Dedifferentiated amniotic fluid mesenchymal stem cell (primary cell): Measurements from ENCODE around the gene FAM193B.
"Not testable (repeated sequence)": the region's sequence is repeated elsewhere in the genome, so short reads cannot be mapped to it uniquely, and the experiment has no call there.

ENCODE experiments used
- DNase-seq: peaks from one replicate; pipeline ENCODE4 v3.0.0-alpha.2; 2016; ENCODE audit errors: extremely low spot score

The FAM193B gene

DNA sequence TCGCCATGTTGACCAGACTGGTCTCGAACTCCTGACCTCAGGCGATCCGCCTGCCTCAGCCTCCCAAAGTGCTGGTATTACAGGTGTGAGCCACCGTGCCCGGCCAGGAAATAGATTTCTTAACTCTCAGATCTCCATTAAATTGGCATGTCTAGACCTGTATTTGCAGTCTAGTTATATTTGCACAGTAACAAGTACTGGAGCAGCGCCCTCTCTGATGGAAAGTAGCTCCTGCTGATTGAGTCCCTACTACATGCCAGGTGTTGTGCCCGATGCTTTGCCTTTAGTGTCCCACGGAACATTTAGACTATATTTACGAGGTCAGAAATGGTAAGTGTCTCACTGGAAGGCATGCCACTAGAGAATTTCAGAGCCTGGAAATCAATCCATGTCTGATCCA lies 21.8 kb upstream of the FAM193B start:
- DNase-seq, result no peak

DNA sequence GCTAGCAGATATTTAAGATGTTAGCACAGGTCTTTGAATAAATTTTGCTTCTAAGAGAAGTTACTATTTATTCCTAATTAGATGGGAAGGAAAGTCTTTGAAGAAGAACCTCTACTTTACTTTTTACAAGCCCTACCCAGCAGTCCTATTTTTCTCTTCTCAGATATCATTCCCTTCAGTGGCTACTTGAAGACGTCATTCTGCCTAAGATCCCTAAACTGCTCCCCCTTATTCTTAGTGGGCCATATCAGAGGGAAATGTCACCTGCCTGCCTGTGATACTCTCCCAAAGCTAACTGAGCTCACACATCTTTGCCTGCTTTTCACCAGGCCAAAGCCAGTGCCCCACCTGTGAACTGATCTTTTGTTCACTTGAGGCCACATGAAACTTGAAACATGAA lies 21.1 kb upstream of the FAM193B start:
- DNase-seq, result no peak

DNA sequence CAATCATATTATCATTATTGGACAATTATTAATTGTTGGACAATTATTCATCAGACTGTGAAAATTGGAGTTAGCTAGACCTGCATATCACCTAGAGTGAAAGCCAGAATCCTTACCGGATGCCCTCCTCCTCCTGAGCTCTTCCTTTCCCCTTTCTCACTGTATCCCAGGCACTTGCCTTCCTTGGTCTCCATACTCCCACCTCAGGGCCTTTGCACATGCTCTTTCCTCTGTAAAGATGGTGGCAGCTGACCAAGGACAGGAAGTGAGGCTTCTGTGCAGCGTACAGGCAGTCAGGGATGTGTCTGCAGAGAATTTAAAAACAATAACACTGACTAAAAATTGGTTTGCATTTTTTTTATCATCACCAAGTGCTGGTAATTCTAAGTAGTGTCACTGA lies 15.5 kb upstream of the FAM193B start:
- DNase-seq, result no peak

DNA sequence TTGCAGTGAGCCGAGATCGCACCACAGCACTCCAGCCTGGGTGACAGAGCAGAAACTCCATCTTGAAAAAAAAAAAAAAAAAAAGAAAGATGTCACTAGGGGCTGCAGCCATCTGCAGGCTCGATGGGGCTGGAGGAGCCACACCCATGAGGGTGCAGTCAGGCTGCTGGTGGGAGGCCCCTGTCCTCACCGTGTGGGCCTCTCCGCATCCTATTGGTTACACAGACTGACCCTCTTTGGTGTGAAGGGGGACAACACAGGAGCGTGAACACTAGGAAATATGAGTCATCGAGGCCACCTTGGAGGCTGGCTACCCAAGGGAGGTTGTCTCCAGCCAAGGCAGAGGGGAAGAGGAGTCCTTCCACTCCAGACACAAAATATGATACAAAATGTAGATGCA lies 14.0 kb upstream of the FAM193B start:
- DNase-seq, result no peak

DNA sequence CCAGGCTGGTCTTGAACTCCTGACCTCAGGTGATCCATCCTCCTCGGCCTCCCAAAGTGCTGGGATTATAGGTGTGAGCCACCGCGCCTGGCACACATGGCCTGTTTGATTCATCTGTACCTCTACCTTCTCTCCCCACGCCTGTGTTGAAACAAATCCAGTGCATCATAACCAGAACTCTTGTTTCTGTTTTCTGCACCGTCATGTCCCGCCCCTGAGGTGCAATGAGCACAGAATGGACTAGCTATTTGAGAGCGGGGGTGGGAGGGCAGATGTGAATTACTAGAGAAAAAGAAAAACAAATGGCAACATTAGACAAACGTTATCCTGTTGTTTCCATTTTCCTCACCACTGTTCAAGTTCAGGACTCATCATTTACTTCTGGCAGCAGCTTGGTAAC lies 10.7 kb upstream of the FAM193B start:
- no peak for DNase-seq

DNA sequence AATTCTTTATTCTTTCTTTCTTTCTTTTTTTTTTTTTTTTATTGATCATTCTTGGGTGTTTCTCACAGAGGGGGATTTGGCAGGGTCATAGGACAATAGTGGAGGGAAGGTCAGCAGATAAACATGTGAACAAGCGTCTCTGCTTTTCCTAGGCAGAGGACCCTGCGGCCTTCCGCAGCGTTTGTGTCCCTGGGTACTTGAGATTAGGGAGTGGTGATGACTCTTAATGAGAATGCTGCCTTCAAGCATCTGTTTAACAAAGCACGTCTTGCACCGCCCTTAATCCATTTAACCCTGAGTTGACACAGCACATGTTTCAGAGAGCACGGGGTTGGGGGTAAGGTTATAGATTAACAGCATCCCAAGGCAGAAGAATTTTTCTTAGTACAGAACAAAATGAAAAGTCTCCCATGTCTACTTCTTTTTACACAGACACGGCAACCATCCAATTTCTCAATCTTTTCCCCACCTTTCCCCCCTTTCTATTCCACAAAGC lies 5.1 kb upstream of the FAM193B start:
- DNase-seq, result not testable (repeated sequence)

DNA sequence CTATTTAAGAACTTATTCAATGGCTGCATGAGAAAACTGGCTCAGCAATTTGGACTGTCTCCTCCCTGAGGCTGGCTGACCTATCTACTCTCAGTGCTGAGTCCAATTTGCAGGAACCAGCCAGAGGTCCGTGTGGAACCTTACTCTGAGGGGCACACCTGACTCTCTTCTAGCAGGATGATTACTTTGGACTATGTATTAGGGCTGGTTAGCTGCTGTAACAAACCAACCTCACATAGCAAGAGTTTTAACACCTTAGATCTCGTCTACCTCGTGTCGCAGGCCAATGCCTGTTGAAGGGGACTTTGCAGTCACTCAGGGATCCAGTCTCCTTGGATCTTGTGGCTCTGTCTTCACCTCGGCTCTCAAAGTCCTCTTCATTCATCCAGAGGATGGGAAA lies 3.4 kb upstream of the FAM193B start:
- DNase-seq, result no peak

DNA sequence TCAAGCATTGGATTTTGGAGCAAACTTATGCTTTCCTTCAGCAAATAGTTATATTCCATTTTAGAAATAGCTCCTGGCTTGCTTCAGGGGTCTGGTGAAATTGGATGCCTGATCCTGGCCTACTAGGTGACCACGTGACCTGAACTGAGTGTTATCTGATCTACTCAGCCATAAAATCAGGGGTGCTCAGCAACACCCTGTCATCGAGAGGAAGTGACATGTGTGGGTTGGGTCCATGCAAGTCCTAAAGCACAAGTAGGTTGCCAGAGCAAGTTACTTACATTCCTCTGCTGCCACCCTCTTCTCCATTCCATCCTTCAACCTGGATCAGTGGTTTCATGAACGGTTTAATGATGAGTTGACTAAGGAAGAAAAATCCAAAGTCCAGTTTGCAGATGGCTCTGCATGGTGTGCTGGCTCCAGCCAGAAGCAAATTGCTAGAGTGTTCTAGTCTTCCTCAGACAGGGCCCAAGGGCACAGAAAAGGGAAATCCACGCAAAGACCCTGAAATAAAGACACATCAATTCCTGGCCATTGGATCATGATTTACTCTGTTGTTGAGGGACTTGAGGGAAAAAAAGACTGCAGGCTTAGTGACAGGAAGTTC lies 2.8 kb upstream of the FAM193B start:
- no peak for DNase-seq

DNA sequence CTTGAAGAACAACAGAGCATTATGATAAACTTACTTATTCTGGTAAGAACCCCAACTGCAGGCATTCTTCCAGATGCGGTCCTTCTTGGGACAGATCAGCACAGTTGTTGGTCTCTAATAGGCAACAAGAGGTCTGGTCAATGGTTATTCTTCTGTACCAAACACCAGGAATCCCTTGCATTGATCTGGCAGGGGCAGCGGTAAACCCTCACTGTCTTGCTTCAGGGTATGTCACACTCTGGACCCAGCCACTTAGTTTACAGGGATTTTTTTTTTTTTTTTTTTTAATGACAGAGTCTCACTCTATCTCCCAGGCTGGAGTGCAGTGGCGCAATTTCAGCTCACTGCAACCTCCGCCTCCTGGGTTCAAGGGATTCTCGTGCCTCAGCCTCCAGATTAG lies 1.3 kb upstream of the FAM193B start:
- DNase-seq, result no peak

DNA sequence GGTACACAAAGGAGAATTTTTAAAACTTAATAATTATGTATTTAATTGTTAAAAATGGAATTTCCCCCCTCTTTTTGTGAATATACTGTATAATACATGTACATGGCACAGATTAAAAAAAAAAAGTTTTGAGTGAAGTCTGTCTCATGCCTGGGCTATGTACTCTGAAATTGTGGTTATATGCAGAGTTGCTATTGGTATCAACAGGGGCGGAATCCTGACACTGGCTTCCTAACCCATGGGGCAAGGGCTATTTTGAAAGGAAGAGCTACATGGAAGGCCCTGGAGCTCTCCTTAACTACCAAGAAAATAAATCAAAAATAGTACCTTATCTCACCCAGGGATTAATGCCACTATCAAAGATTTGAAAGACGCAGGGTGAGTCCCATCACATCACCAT lies 865 bp upstream of the FAM193B start:
- DNase-seq, result no peak

DNA sequence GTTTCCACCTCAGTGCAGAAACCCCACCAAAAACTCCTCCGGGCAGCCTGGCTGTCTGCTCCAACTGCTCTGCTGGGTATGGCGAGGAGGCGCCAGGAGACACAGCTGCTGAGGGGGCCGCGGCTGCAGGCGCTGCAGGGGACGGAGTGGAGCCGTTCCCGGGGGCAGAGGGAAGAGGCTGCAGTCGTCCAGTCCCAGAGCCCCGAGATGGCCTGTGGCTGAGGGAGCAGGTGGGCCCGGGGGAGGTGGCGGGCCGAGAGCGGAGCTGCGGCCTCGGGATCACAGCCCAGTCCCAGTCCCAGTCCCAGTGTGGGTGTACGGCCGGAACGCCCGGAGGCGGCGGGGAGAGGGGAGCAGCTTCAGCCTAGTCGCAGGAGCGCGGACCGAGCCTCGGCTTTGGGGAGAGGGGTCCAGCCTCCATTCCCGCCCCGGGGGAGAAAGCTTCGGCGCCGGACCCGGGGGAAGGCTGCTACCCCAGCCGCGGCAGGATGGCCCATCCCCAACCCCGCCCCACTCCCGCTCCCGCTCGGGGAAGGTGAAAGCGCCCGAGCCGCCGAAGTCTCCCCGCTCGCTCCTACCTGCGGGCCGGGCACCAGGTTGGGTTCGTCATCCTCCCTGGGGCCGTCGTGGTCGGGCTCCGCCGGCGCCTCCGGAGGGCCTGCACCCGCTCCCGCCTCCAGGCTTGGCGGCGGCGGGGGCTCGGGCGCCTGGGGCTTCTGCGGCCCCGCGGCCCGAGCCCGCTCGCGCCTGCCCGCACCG lies 513 bp downstream of the FAM193B start:
- no peak for DNase-seq

DNA sequence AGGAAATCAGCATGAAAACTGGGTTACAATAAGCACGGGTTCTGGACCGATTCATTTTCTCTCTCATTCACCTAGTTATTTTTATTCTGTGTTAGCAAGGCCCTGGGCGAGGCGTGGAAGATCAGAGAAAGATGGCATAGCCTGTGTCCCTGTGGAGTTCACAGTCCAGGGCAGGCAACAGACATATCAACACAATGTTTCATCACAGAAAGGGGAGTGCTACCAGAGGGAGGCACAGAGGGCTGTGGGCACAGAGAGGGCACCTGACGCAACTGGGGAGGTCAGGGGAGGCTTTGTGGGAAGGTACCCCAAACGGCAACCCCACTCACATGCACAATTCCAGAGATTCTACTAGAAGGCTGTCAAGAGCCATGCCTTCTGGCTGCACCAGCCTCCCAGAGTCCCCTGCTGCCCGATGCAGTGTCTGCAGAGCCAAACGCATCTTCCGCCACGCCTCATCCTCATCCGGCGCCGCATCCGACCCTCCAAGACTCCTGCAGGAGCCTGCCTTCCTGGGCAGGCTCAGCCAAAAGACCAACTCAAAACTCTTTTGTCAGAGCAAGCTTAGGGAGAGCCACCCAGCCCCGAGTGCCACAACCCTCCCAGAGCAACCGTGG lies 1.4 kb downstream of the FAM193B start:
- no peak for DNase-seq

DNA sequence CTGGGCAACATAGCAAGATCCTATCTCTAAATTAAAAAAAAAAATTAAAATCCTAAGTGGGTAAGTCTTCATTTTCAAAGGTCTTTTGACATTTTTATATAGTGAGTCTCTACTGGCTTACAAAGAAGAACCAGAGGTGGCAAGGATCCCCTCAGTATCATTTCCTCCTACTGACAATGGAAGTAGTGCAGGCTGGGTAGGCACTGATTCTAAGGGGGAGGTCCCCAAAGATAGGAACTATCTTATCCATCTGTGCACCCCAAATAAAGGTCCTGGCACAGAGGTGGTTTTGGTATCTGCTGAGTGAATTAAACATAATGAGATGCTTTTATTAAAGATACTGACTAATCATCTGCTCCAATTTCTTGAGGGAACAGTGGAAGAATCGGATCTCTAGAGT lies 4.2 kb downstream of the FAM193B start:
- no peak for DNase-seq

DNA sequence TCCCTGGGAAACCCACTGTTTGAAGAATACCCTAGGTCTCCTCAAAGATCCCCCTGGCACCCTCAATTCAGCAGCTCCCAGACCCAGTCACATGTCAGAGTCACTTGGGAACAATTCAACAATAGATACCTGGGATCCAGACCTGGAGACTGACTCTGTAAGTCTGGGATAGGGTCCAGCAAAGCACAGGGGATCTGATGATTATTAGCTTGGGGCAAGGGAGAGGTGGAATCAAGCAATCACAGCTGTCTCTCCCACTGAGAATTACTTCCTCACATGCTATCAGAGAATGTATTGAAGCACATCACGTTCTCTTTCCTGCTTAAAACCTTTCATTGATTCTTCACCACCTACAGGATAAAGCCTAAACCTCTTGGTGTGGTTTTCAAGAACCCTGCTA lies 5.9 kb downstream of the FAM193B start:
- no peak for DNase-seq

DNA sequence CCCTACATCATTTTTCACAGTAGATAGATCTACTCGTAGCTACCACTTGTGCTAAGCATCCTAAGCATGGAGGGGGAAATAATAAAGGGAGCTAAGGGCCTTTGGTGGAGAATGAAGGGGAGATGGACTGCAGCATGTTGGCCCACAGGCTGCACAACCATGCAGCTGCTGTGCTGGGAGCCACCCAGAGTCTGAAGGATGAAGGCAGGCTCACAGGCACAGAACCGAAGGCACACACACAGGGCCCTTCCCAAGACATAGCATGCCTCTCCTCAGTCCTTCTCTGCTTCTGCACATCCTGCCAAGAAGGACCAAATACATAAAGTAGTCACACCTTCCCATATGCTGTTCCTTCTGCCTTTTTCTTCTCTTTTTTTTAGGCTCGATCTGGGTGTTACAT lies 6.6 kb downstream of the FAM193B start:
- DNase-seq, result no peak

DNA sequence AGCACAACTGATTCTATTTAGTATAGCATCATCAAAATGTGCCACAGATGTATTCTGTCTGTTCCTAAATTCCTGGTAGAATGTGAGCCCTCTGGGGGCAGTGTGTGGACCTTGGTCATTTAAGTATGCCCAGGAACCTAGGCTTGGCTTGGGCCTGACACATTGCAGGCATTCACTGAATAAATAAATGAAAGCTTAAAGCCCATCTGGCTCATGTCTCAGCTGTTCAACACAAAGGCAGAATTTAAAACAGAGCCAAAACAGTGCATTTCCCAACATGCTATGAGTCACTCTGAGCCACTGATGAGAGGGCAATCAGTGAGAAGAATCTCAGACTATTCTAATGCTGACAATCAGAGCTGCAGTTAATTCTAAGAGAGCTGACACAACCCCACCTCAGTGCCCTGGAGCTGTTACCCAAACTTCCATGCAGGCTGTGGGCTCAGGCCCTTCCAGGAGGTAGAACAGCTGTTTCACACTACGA lies 8.1 kb downstream of the FAM193B start:
- DNase-seq, result peak; percentile 98

DNA sequence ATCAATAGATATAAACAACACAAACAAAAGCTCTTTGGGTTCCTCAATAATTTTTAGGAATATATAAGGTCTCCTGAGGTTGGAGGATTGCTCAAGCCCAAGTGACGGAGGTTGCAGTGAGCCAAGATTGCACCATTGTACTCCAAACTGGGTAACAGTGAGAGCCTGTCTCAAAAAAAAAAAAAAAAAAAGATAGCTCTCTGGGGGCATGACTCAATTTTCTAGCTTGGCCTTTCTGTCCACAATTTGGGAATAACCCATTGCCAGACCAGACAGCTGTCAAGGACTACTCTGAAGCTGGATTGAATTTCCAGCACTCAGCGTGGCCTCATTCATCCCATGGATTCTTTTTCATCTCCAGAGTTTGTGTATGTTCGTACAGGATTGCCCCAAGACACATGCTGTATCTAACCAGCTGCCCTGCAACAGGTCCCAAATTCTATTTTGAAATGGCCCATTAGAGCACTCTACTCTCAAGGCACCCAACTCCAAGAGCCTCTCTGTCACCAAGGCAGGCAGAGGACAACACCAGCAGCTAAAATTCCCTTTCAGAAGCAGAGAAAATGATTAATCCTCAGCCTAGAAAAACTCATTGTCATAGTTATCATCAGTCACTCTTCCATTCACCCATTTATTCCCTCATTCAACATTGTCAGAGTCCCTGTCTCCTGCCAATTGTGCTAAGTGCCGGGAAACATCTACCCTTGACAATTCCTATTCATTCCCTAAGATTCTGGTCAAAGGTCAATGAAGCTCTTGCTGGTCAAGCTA lies 8.7 kb downstream of the FAM193B start:
- DNase-seq, result peak; percentile 86

DNA sequence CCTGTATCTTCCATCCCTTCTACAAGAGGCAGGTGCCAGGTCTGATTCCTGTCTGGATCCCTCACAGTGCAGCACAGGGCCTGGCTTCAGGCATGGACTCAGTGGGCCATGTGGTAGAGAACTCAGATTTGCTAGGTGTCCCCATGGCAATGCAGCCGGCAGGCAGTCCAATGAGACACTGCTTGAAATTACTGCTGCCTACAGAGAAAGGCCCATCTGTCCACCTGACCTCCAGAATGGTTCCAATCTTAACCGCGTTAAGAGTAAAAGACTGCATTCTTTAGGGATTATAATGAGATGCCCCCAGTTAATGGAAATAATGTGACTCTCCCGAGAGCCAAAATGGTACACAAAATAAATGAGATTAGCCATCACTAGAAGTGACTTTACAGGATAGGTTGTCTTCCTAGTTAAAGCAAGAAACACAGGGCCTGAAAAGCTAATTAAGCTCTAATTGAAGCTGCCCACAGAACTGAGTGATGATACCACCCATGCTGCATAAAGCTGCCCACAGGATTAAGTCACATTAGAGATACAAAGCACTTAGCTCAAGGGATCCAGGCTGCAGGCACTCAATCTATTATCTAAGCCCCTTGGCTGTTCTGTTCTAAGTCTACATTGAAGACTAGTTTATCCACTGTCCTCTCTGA lies 11.4 kb downstream of the FAM193B start:
- no peak for DNase-seq

DNA sequence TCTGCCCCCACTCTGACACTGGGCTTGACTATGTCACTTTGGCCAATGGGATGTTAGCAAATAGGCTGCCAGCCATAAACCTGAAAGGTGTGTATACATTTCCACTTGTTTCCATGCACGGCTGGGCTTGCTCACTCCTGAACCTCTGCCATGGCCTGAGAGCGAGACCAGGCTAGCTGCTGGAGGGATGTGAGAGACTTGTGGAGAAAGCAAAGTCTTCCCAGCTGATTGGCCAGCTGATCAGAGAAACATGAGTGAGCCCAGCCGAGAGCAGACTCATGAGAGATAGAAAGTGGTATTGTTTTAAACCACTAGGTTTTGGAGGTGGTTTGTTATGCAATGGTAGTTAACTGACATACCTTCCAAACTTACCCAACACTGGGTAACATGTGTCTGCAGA lies 13.9 kb downstream of the FAM193B start:
- no peak for DNase-seq

DNA sequence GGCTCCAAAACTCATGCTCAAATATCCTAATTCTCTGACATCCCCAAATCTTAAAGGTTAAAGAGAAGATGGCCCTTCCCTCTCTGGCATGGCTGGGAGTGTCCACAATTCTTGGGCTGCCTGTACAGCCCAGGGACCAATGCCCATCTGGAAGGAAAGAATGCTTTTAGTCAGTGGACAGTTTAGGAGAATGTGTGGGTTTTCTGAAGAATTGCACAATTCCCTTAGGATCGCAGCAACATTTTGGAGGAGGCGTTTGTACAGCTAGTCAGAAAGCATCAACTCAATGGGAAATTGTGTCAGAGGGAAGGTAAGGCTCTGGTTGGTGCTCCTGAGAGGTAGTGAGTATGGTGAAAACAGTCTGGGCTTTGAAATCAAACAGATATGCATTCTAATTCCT lies 15.0 kb downstream of the FAM193B start:
- DNase-seq, result peak; percentile 61

DNA sequence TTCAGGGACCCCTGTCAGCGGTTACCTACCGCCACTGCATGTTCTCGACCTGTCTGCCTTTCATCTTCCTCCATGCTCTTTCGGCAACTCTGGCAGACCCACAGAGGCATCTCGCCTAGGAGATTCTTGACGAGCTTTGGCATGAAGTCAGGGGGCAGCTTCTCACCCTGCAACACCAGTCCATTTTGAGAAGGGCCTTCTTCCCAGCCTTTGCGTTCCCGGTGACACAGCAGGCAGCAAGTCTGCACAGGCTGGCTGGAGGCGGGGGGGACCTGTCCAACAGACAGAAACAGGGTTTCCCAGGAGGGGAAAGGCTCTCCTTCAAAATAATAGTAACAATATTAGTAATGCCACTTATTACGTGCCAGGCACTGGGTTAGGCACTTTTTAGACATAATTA lies 15.5 kb downstream of the FAM193B start:
- DNase-seq, result no peak
